GM12878 (cell line): ENCODE results near the gene GRIN3A.

Source experiments
- BACH1 ChIP-seq: fragments of 450-650 bp; IDR thresholded peaks from 2 replicates; pipeline ENCODE4 v1.6.1; 2017; ENCODE audit warnings: mild to moderate bottlenecking, borderline replicate concordance
- CBX5 ChIP-seq: sonication (generic); IDR thresholded peaks from 2 replicates; pipeline ENCODE4 v1.6.1; 2016; ENCODE audit warnings: low read depth, moderate library complexity, mild to moderate bottlenecking, inconsistent platforms
- CHD4 ChIP-seq: fragments of 200-600 bp; sonication (generic); IDR thresholded peaks from 2 replicates; pipeline ENCODE4 v1.6.1; 2016; ENCODE audit warnings: mild to moderate bottlenecking
- POLR2A ChIP-seq: IDR thresholded peaks from 2 replicates; pipeline ENCODE4 v1.6.1; 2011; ENCODE audit warnings: low read depth, mild to moderate bottlenecking, low read length
- SUPT20H ChIP-seq: IDR thresholded peaks from 2 replicates; pipeline ENCODE4 v1.6.1; 2011; ENCODE audit warnings: low read depth, mild to moderate bottlenecking, low read length, moderate library complexity, borderline replicate concordance; ENCODE audit not compliant: control insufficient read depth
- TCF12 ChIP-seq: IDR thresholded peaks from 2 replicates; pipeline ENCODE4 v1.6.1; 2011; ENCODE audit warnings: low read depth, mild to moderate bottlenecking, low read length
- ZSCAN29 ChIP-seq: fragments of 450-650 bp; IDR thresholded peaks from 2 replicates; pipeline ENCODE4 v1.6.1; 2017; ENCODE audit warnings: mild to moderate bottlenecking, moderate library complexity
- TF ChIP-seq, protein P1 (sequence below): IDR thresholded peaks from 2 replicates; pipeline ENCODE4 v1.6.1; 2012; ENCODE audit warnings: low read depth, low read length, improper control_type of control experiment
- TF ChIP-seq, protein P2 (sequence below), 3 experiments: IDR thresholded peaks in 2 of 3; conservative IDR thresholded peaks in 1 of 3; 2 replicates each; pipeline ENCODE4 v1.5.1; 2011; ENCODE audit warnings: low read depth in 3 of 3, low read length in 3 of 3, mild to moderate bottlenecking in 3 of 3, control low read depth in 2 of 3, moderate library complexity in 2 of 3, inconsistent platforms in 1 of 3, mixed read lengths in 1 of 3; ENCODE audit not compliant: control insufficient read depth in 2 of 3, insufficient read depth in 1 of 3; ENCODE audit errors: extremely low read depth in 1 of 3

DNA sequence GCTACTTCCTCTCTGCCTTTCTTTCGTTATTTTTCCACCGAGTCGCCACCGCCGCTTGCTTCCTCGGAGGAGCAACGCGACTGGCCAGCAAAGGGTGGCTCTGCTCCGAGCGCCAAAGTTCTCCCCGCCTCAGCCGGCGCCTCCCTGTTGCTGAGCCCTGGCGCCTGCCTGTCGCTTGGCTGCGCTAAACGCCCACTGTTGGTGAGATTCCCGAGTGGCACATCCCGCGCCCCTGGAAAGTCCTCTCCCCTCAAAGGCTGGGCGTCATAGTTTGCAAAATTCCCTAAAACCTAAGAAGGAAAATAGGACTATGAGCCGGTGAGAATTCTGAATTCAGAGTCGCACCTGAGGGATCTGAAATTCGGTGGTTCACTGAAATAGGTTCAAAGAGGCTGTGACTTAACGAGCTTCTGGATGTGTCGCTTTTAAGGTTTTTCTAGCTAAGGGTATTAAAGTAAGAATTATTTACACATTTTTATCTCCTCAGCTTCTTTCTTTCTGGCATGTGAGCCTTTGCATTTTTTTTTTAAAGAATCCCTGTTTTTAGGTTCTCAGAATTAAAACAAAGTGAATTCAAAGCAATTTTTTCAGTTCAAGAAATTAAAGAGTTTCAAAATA is at the start of gene GRIN3A:
- TF ChIP-seq TCF12 (no peak), BACH1 (no peak), CHD4 (no peak), POLR2A (no peak), SUPT20H (no peak), ZSCAN29 (no peak), CBX5 (no peak)
- TF ChIP-seq, protein P1, sequence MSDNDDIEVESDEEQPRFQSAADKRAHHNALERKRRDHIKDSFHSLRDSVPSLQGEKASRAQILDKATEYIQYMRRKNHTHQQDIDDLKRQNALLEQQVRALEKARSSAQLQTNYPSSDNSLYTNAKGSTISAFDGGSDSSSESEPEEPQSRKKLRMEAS: no peak
- TF ChIP-seq, protein P2, sequence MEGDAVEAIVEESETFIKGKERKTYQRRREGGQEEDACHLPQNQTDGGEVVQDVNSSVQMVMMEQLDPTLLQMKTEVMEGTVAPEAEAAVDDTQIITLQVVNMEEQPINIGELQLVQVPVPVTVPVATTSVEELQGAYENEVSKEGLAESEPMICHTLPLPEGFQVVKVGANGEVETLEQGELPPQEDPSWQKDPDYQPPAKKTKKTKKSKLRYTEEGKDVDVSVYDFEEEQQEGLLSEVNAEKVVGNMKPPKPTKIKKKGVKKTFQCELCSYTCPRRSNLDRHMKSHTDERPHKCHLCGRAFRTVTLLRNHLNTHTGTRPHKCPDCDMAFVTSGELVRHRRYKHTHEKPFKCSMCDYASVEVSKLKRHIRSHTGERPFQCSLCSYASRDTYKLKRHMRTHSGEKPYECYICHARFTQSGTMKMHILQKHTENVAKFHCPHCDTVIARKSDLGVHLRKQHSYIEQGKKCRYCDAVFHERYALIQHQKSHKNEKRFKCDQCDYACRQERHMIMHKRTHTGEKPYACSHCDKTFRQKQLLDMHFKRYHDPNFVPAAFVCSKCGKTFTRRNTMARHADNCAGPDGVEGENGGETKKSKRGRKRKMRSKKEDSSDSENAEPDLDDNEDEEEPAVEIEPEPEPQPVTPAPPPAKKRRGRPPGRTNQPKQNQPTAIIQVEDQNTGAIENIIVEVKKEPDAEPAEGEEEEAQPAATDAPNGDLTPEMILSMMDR (IDR thresholded peaks at IDR 0.05 in 2 of 3, conservative IDR thresholded peaks at IDR 0.05 in 1 of 3; ENCODE audit: control insufficient read depth in 2 of 3, extremely low read depth in 1 of 3, insufficient read depth in 1 of 3, low read depth in 3 of 3, low read length in 3 of 3): no peak
